Endodermal cell (in vitro differentiated cells): ENCODE data around the gene ZNF516. TPM values are rescaled to one million over a fixed set of nuclear protein-coding genes. Genes with fewer than 3 reads are reported as not detected.

ENCODE experiments used
- DNase-seq: peaks from one replicate; pipeline ENCODE4 v3.0.0-alpha.2; 2017
- H3K27ac ChIP-seq: 2 replicates; pipeline ENCODE4 v1.5.1; 2013; ENCODE audit warnings: mild to moderate bottlenecking, low read depth, low read length, moderate library complexity
- H3K27me3 ChIP-seq: 2 replicates; pipeline ENCODE4 v1.6.1; 2013; ENCODE audit warnings: mild to moderate bottlenecking, low read length, moderate library complexity; ENCODE audit not compliant: insufficient read depth, control insufficient read depth, poor library complexity, severe bottlenecking
- H3K36me3 ChIP-seq: 2 replicates; pipeline ENCODE4 v1.7.0; 2013; ENCODE audit warnings: mild to moderate bottlenecking, low read length, moderate library complexity; ENCODE audit not compliant: control insufficient read depth, insufficient read depth
- H3K4me1 ChIP-seq: one replicate; pipeline ENCODE4 v1.7.0; 2013; ENCODE audit warnings: low read length; ENCODE audit not compliant: control insufficient read depth, insufficient read depth
- H3K4me3 ChIP-seq: 2 replicates; pipeline ENCODE4 v1.5.1; 2013; ENCODE audit warnings: mild to moderate bottlenecking, low read length, moderate library complexity
- H3K9ac ChIP-seq: 2 replicates; pipeline ENCODE4 v1.6.1; 2013; ENCODE audit warnings: mild to moderate bottlenecking, low read length, moderate library complexity; ENCODE audit not compliant: poor library complexity, severe bottlenecking; ENCODE audit errors: extremely low read depth
- H3K9me3 ChIP-seq: 2 replicates; pipeline ENCODE4 v1.6.1; 2013; ENCODE audit warnings: mild to moderate bottlenecking, low read length, moderate library complexity; ENCODE audit not compliant: control insufficient read depth
- H3K27ac Mint-ChIP-seq: 2 replicates; pipeline ENCODE4 v1.8.0; 2020; ENCODE audit warnings: mixed read lengths
- H3K27me3 Mint-ChIP-seq: 2 replicates; pipeline ENCODE4 v1.8.0; 2021; ENCODE audit warnings: mild to moderate bottlenecking, mixed read lengths; ENCODE audit not compliant: insufficient read depth
- H3K36me3 Mint-ChIP-seq: 2 replicates; pipeline ENCODE4 v1.8.0; 2020; ENCODE audit warnings: low read depth, mixed read lengths
- H3K4me1 Mint-ChIP-seq: 2 replicates; pipeline ENCODE4 v1.8.0; 2020; ENCODE audit warnings: mixed read lengths
- H3K4me3 Mint-ChIP-seq: 2 replicates; pipeline ENCODE4 v1.8.0; 2020; ENCODE audit warnings: mild to moderate bottlenecking, moderate library complexity, mixed read lengths
- H3K9me3 Mint-ChIP-seq: 2 replicates; pipeline ENCODE4 v1.8.0; 2020; ENCODE audit warnings: mild to moderate bottlenecking, mixed read lengths
- WGBS, 2 experiments: methylation state at CpG; one replicate each; pipeline versions ENCODE4 v1.1.5 to v1.1.7; 2013; ENCODE audit warnings: missing lambda C conversion rate in 2 of 2, mixed read lengths in 1 of 2; ENCODE audit not compliant: insufficient coverage in 1 of 2, insufficient read length in 1 of 2; 5-methylcytosine and 5-hydroxymethylcytosine counted together
- total RNA-seq, 2 donors: library from RNA; stranded (reverse); fragmentation: NEBNext Ultra II Directional in 1 of 2; extraction: Animal tissue kit (Norgen Biotek cat#: 25700) in 1 of 2; gene quantifications; 2 replicates in 1 of 2; 3 replicates in 1 of 2; pipeline ENCODE4 v1.2.1, GENCODE V29; 2021
- TF ChIP-seq, protein P1 (sequence below): fragments of 200-600 bp; sonication (generic); conservative IDR thresholded peaks from 2 replicates; pipeline ENCODE4 v1.5.0; 2021; ENCODE audit warnings: antibody characterized with exemption, mild to moderate bottlenecking

ZNF516 gene
- total RNA-seq, 2 donors from 2014 or later = 60.2 to 77.9 TPM

- H3K9ac ChIP-seq = no peak overlapping the region
- TF ChIP-seq, protein P1, sequence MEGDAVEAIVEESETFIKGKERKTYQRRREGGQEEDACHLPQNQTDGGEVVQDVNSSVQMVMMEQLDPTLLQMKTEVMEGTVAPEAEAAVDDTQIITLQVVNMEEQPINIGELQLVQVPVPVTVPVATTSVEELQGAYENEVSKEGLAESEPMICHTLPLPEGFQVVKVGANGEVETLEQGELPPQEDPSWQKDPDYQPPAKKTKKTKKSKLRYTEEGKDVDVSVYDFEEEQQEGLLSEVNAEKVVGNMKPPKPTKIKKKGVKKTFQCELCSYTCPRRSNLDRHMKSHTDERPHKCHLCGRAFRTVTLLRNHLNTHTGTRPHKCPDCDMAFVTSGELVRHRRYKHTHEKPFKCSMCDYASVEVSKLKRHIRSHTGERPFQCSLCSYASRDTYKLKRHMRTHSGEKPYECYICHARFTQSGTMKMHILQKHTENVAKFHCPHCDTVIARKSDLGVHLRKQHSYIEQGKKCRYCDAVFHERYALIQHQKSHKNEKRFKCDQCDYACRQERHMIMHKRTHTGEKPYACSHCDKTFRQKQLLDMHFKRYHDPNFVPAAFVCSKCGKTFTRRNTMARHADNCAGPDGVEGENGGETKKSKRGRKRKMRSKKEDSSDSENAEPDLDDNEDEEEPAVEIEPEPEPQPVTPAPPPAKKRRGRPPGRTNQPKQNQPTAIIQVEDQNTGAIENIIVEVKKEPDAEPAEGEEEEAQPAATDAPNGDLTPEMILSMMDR = no peak
- H3K4me1 ChIP-seq = no peaks in the 10 kb centered on the region
- no peaks in the 10 kb centered on the region for H3K36me3 ChIP-seq
- H3K9me3 ChIP-seq = no peaks in the 10 kb centered on the region
- H3K36me3 Mint-ChIP-seq = peaks cover 13% of the 10 kb centered on the region
- no peaks in the 10 kb centered on the region for H3K27me3 Mint-ChIP-seq
- no peak overlapping the region for H3K4me3 ChIP-seq
- 95 to 97% methylated on average over 8 to 9 of the region's 9 CpGs for whole genome bisulfite sequencing, 2 experiments
- no peak overlapping the region for H3K4me3 Mint-ChIP-seq
- no peaks in the 10 kb centered on the region for H3K9me3 Mint-ChIP-seq
- DNase-seq = no peak
- no peak overlapping the region for H3K27ac ChIP-seq
- peaks cover 11% of the 10 kb centered on the region for H3K4me1 Mint-ChIP-seq
- H3K27me3 ChIP-seq = no peaks in the 10 kb centered on the region
- no peak overlapping the region for H3K27ac Mint-ChIP-seq
These were observed 98.2 kb downstream of the ZNF516 start for GRCh38 chr18:76396792-76397191.

DNA sequence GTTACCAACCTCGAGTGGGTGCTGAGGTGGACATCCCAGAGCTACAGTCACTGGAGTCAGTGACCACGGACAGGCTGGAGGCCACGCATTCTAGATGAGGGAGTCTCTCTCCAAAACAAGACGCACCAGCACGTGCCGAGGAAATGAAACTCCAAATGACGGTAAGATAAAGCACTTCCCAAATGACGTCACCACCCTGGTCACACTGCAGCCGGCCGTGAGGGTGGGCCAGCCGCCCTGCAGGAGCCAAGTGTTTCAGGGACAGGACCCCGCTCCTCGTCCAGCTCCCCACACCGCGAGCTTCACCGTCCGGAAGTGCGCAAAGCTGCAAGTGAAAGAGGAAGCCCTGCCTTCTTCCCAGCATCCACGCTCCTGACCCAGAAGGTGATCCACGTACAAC, 99.4 kb downstream of the ZNF516 start:
- TF ChIP-seq, protein P1 = no peak
- Mint-ChIP-seq H3K9me3 (no peaks in the 10 kb centered on the region), H3K27me3 (no peaks in the 10 kb centered on the region), H3K27ac (peak overlapping the region; percentile 16), H3K4me3 (no peak overlapping the region), H3K36me3 (peaks cover 13% of the 10 kb centered on the region), H3K4me1 (peaks cover 23% of the 10 kb centered on the region)
- no peak for DNase-seq
- Histone ChIP-seq H3K9ac (no peak overlapping the region), H3K4me1 (no peaks in the 10 kb centered on the region), H3K4me3 (no peak overlapping the region), H3K36me3 (no peaks in the 10 kb centered on the region), H3K27ac (peak overlapping the region; percentile 3), H3K27me3 (no peaks in the 10 kb centered on the region), H3K9me3 (no peaks in the 10 kb centered on the region)
- 93 to 94% methylated on average over 19 to 20 of the region's 20 CpGs for WGBS, 2 experiments

DNA sequence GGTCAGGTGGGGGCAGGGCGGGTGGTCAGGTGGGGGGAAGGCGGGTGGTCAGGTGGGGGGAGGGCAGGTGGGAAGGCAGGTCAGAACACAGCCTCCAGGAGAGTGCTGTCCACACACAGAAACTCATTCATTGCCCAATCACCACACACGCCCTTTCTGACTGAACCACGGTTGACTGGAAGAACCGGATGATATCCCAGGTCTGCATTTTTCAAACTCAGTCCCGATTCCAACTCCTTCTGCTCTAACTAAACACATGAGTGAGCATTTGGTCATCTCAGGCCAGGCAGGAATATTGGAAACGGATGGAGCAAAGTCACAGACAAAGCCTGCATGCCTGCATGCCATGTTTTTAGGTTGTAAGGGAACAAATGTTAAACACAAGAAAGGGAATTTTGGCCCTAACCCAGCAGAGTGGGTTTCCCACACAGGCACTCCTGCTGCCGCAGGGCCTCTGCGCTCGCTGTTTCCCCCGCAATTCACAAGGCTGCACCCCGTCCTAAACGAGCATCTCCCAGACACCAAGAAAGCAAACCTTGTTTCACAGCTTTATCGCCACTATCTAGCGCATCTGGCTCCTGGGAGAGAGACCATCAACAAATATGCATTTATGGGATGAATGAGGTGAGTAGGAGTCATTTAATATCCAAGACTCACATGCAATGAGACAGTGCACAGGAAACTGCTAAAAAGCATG, 100.1 kb downstream of the ZNF516 start:
- H3K36me3 Mint-ChIP-seq = peaks cover 13% of the 10 kb centered on the region
- peak overlapping the region; percentile 16 for H3K27ac Mint-ChIP-seq

More for the DNA sequence above, 100.1 kb downstream of the ZNF516 start:
- Histone ChIP-seq H3K4me1 (no peaks in the 10 kb centered on the region), H3K27ac (peak overlapping the region; percentile 3), H3K4me3 (no peak overlapping the region), H3K9ac (no peak overlapping the region), H3K36me3 (no peaks in the 10 kb centered on the region), H3K9me3 (no peaks in the 10 kb centered on the region), H3K27me3 (no peaks in the 10 kb centered on the region)
- H3K27me3 Mint-ChIP-seq = no peaks in the 10 kb centered on the region
- H3K4me3 Mint-ChIP-seq = no peak overlapping the region
- H3K9me3 Mint-ChIP-seq = no peaks in the 10 kb centered on the region
- TF ChIP-seq, protein P1 = no peak
- H3K4me1 Mint-ChIP-seq = peaks cover 23% of the 10 kb centered on the region
- 93 to 94% methylated on average over 9 to 13 of the region's 15 CpGs for WGBS, 2 experiments
- DNase-seq = no peak
